OCI-LY7 (cell line): ENCODE data around the gene GLCE.

ENCODE experiments used
- EZH2phosphoT487 ChIP-seq: fragments of 200-600 bp; sonication (generic); IDR thresholded peaks from 2 replicates; pipeline ENCODE4 v1.6.1; 2018; ENCODE audit warnings: low read depth, borderline replicate concordance, mild to moderate bottlenecking, mixed run types, antibody characterized with exemption, low read length, moderate library complexity, mixed read lengths
- TF ChIP-seq, protein P1 (sequence below): fragments of 200-600 bp; sonication (generic); conservative IDR thresholded peaks from 2 replicates; pipeline ENCODE4 v1.5.1; 2014; ENCODE audit warnings: mild to moderate bottlenecking, antibody characterized with exemption, low read length, moderate library complexity, mixed read lengths

DNA sequence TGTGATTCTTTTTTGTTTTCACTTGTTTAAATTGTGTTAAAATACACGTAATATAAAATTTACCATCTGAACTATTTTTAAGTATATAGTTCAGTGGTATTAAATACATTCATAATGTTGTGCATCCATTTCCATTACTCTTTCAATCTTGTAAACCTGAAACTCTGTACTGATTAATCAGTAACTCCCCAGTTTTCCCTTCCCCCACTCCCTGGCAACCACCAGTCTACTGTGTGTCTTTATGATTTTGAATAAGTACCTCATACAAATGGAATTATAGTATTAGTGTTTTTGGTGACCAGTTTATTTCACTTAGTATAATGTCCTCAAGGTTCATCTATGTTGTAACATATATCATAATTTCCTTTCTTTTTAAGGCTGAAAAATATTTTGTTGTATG, 59.3 kb downstream of the GLCE start:
- TF ChIP-seq, protein P1, sequence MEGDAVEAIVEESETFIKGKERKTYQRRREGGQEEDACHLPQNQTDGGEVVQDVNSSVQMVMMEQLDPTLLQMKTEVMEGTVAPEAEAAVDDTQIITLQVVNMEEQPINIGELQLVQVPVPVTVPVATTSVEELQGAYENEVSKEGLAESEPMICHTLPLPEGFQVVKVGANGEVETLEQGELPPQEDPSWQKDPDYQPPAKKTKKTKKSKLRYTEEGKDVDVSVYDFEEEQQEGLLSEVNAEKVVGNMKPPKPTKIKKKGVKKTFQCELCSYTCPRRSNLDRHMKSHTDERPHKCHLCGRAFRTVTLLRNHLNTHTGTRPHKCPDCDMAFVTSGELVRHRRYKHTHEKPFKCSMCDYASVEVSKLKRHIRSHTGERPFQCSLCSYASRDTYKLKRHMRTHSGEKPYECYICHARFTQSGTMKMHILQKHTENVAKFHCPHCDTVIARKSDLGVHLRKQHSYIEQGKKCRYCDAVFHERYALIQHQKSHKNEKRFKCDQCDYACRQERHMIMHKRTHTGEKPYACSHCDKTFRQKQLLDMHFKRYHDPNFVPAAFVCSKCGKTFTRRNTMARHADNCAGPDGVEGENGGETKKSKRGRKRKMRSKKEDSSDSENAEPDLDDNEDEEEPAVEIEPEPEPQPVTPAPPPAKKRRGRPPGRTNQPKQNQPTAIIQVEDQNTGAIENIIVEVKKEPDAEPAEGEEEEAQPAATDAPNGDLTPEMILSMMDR: no peak
- TF ChIP-seq EZH2phosphoT487: no peak
